HG03025 (cell line): ENCODE measurements around the gene RARS1.
A peak's percentile ranks its signal among the peaks of the same experiment; 100 is the strongest.

Experiments used
- ATAC-seq: cut with Tn5 transposase; IDR thresholded peaks from one replicate; pipeline ENCODE4 v1.9.1; 2021; ENCODE audit warnings: mild to moderate bottlenecking, moderate library complexity; ENCODE audit not compliant: unreplicated experiment, low FRiP score

Gene RARS1

DNA sequence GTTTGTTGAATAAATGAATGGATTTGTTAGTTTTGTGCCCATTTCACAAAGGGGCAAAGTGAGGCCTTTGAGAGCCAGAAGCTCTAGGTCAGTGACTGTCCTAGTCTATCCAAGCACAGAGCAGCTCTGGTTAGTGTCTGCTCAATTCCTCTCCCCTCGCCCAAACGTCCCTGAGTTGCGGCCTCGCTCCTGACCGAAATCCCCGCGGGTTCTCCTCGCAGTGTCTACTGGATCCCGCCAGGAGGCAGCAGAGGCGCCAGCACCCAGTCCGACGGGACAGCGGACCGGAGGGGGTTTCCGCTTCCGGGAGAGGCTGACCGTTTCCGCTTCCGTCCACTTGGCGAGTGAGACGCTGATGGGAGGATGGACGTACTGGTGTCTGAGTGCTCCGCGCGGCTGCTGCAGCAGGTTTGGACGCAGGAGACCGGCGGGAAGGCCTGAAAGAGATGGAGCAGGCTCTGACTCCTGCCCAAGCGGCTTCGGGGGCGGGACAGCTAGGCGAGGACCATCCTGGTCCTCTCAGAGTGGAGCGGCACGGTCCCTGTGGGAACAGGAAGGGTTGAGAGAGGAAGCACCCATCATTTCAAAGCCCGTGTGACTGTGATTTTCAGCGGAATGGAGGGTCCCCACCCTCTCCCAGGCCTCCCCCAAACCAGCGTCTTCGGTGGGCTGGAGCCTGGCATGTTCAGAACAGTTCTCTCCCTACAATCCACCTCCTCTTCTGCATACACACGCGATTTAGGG, at the start of gene RARS1:
TSS of gene RARS1 (plus strand) at position 336 of the 744 bp plus-strand sequence. CDS start at position 364, 28 bp downstream.
- ATAC-seq, result peak; percentile 83

- ATAC-seq, result no peak
These were observed 47.9 kb upstream of the RARS1 start for GRCh38 chr5:168438349-168438748.

DNA sequence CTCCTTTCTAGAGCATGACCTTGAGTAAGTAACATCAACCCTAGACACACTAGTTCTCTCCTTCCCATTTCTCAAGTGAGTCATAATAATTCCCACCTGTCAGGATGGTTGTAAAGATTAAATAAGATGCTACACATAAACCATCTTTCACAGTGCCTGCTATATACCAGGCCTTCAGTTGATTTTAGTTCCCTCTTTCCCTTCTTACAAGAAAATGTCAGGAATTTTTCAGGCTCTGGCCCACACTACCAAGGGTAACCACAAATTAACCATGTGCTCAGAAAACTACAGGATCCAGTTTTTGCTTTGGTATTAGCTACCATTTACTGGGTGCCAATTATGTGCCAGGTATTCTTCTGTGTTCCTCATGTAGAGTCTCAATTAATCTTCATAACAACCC, 42.7 kb upstream of the RARS1 start:
- no peak for ATAC-seq

- no peak for ATAC-seq
These were observed 42.1 kb upstream of the RARS1 start for GRCh38 chr5:168443950-168444700.

- ATAC-seq, result no peak
These were observed 39.2 kb upstream of the RARS1 start for GRCh38 chr5:168446983-168447619.

- ATAC-seq, result no peak
These were observed 38.5 kb upstream of the RARS1 start for GRCh38 chr5:168447808-168448207.

- ATAC-seq, result no peak
These were observed 37.1 kb upstream of the RARS1 start for GRCh38 chr5:168449166-168449565.

DNA sequence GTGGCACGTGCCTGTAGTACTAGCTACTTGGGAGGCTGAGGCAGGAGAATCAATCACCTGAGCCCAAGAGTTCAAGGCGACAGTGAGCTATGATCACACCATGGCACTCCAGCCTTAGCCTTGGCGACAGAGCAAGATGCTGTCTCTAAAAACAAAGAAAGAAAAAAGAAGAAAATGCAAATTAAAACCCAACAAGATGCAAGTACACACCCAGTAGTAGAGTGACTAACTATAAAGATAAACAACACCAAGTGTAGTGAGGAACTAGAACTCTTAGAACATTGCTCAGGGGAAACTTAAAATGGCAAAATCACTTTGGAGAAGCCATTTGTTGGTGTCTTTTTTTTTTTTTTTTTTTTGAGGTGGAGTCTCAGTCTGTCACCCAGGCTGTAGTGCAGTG, 34.7 kb upstream of the RARS1 start:
- no peak for ATAC-seq

DNA sequence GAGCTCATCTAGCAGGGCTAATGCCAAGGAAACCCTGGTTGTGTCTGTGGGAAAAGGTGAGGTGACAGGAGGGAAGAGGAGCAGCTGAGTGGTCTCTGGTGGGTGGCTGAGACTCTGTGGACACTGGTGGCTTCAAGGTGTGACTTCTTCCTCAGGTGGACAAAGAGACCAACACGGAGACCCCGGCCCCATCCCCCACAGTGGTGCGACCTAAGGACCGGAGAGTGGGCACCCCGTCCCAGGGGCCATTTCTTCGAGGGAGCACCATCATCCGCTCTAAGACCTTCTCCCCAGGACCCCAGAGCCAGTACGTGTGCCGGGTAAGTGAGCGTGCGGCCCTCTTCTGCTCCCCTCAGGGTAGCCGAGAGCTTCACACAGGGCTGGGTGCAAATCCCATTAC, 31.1 kb upstream of the RARS1 start:
- no peak for ATAC-seq

- no peak for ATAC-seq
These were observed 28.7 kb upstream of the RARS1 start for GRCh38 chr5:168457542-168457941.

DNA sequence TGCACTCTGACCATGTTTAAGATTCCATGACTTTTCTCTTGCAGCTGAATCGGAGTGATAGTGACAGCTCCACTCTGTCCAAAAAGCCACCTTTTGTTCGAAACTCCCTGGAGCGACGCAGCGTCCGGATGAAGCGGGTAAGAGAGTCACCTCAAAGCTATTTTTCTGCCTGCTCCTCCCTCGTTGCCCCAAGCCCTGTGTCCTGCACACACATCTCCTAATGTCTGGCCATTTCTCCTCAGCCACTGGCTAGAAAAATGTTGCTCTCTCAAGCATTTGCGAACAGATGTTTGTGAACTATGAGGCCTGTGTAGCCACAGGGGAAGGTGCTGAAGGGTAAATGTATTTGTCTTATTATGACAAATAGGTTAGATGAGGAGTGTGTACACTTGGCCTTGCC, 25.7 kb upstream of the RARS1 start:
- ATAC-seq, result no peak

DNA sequence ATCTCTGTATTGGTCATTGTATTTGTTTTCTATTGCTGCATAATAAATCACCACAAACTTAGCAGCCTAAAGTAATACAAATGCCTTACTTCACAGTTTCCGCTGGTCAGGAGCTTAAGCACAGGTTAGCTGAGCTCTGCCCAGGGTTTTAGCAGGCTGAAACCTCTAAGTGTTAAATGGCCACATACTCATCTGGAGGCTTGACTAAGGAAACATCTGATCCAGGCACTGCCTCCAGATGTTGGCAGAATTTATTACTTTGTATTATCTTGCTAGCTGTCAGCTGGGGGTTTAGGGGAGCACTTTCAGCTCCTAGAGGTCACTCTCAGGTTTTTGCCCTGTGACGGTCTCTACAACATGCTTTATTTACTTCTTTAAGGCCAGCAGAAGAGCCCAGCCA, 23.2 kb upstream of the RARS1 start:
- no peak for ATAC-seq

DNA sequence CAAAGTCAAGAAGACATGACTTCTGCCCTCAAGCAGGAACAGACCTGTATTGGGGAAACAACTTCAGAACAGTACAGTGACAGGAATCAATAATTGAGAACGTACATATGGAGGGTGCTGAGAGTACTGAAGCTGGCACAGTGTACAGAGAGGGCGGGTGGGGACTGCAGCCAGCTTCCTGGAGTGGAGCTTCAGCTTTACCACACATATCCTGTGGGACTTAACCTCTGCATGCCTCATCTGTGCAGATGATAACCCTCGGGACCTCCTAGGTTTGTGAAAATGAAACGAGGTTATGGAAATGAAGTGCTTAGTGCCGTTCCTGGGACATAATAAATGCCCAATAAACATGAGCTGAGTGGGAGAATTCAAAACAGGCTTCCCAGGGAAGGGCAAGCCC, 22.1 kb upstream of the RARS1 start:
- ATAC-seq, result no peak

DNA sequence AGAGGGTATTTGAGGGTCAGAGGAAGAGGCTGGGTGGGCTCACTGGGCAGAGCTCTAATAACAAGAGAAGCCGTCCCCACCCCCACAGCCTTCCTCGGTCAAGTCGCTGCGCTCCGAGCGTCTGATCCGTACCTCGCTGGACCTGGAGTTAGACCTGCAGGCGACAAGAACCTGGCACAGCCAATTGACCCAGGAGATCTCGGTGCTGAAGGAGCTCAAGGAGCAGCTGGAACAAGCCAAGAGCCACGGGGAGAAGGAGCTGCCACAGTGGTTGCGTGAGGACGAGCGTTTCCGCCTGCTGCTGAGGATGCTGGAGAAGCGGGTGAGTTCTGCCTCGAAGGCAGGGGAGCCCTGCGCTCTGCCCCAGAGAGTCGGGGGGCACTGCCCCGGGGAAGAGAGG, 21.6 kb upstream of the RARS1 start:
- no peak for ATAC-seq

GRCh38 chr5:168467755-168468330, 18.4 kb upstream of the RARS1 start:
- no peak for ATAC-seq

GRCh38 chr5:168468836-168469235, 17.4 kb upstream of the RARS1 start:
- ATAC-seq, result no peak

DNA sequence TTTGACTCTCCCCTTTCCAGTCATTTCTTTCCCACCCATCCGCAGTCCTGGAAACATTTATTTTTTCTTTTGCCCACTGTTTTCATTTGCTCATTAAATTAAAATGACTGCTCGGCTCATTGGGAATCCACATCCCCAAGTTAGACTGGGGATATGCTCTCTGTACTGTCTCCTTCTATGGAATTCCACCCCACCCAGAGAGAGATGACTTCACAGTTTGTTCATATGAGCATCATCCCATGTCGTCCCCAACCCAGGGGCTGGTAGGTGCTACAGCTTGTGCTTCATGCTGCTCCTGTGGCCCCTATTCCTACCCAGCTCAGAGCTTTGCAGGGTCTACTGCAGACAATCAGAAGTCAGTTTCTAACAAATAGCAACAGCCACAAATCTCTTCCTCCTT, 16.5 kb upstream of the RARS1 start:
- no peak for ATAC-seq

- ATAC-seq, result no peak
These were observed 14.5 kb upstream of the RARS1 start for GRCh38 chr5:168471785-168472184.

DNA sequence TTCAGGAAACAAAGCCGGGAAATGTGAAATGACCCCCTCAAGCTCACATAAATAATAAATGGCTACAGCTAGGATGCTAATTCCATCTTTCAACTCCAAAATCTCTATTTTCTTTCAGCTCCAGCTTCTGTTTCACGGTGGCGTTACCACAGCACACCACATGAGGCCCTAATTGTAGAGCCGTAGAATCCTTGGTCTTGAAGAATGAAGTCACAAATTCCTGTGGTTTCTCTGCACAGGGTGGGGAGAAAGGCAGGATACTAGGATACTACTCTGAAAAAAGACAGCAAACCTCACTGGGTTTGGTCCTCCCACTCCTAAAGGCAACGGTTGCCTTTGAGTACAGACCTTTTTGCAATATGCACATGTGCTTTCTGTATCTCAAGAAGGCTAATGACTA, 13.9 kb upstream of the RARS1 start:
- ATAC-seq, result no peak

DNA sequence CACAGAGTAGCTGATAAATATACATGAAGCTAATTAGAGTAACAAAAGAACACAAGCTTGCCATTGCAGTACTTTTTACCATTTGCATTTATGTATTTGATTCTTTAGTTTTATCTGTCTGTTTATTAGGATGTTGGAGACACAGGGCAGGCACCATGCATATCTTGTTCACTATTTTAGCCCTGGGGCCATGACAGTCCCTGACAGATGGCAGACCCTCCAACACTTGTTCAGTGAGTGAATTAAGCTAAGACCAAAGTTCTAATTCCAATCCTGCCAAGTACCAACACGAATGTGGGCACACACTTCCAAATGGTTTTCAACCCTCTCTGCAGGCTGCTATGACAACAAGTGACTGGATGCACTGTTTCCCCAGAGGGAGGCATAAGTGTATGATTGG, 12.0 kb upstream of the RARS1 start:
- no peak for ATAC-seq

DNA sequence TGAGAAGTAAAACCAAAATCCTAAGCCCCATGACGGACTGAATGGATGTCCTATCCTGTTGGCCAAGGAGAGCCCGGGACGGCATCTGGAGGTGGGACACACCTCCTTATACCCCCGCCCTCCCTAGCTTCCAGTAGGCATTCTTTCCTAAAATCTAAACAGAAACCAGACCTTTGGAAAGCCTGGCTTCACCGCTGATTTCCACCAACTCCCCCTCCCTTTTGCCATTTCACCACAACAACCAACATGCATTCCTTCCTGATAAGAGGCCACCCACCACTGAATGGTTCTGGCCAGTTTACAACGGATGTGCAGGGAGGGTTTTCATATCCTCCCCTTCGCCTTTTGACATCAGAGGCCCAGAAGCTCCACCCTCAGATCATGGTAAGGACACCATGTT, 9.2 kb upstream of the RARS1 start:
- no peak for ATAC-seq
